Stimulated activated CD8-positive, alpha-beta memory T cell treated with anti-CD3 and anti-CD28 coated beads, Interleukin-12 subunit alpha, Interleukin-12 subunit beta, amount 100 ng/mL, for 24 hours (primary cell): ENCODE measurements around the gene GPER1.

Source experiments
- DNase-seq: peaks from one replicate; pipeline ENCODE4 v3.0.0-alpha.2; 2020; ENCODE audit errors: extremely low read depth

The GPER1 gene

DNA sequence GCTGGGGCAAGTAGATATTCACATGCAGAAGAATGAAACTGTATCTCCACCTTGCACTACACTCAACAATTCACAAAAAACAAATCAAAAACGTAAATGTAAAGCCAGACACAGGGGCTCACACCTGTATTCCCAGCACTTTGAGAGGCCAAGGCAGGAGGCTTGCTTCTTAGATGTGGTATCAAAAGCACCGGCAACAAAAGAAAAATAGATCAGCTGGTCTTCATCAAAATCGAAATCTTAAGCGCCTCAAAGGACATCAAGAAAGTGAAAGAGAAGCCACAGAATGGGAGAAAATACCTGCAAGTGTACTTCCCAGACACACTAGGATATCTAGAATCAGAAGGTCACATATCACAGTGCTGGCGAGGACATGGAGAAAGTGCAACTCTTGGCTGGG, 31.3 kb downstream of the GPER1 start:
- no peak for DNase-seq

DNA sequence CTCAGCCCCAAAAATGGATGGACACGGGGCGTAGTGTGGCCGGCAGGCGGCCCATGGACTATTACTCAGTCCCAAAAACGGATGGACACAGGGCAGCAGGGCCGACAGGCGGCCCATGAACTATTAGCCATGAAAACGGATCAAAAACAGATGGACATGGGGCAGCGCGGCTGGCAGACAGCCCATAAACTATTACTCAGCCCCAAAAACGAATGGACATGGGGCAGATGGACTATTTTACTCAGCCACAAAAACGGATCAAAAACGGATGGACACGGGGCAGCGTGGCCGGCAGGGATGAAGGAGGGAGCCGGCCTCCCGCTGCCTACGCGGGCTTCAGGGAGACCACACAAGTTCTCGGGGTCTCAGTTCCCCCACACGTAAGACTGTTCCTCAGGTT, 32.9 kb downstream of the GPER1 start:
- no peak for DNase-seq

DNA sequence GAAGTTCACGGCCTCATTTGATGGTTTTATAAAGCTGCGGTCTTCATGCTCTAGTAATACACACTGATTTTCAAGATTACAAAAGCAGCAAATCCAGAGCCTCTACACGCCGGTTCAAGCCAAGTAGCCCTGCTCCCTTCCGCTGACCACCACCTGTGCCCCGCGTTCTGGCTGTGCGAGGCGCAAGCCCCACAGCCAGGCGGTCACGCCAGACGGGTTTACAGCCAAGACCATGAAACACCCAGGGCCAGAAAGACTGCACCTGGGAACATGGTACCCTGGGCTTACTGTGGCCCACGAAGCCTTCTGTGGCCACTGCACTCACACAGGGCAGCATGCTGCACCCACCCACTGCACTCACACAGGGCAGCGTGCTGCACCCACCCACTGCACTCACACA, 33.6 kb downstream of the GPER1 start:
- DNase-seq, result no peak

DNA sequence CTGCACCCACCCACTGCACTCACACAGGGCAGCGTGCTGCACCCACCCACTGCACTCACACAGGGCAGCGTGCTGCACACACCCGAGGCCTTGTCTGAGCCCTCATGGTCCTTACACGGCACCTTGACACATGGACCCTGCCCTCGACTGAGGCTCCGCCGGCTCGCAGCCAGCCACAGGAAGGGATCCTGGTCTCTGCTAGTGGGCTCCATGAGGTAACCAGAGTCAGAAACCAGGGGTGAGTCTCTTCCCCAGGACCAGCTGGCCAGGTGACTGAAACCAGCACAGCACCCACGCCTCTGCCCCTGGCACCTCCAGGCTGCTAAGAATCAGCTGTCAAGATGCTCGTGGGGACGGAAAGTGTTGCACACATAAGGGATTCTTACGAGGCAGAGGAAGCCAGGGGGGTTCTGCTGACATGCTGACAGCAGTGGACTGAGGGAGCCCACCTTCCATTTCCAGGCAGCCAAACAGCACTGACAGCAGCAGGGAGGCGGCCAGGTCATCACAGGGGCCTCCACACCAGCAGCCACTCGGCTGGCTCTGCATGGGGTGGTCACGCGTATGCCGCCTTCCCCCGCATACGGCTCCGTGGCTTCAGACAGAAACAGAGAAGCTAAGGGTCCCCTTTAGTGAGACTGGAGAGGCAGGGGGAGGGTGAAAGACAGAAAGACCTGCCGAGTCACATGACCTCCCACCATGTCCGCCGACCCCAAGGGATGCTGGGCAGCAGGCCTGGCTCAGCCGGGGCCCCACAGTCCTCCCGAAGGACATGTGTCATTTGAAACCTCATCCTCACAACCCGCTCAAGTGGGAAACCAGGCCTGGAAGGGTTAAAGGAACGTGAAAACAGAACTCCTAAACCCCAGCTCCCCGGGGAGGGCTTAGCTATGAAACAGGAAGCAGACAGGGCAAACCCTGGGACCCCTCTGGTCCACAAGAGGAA, 34.2 kb downstream of the GPER1 start:
- no peak for DNase-seq

DNA sequence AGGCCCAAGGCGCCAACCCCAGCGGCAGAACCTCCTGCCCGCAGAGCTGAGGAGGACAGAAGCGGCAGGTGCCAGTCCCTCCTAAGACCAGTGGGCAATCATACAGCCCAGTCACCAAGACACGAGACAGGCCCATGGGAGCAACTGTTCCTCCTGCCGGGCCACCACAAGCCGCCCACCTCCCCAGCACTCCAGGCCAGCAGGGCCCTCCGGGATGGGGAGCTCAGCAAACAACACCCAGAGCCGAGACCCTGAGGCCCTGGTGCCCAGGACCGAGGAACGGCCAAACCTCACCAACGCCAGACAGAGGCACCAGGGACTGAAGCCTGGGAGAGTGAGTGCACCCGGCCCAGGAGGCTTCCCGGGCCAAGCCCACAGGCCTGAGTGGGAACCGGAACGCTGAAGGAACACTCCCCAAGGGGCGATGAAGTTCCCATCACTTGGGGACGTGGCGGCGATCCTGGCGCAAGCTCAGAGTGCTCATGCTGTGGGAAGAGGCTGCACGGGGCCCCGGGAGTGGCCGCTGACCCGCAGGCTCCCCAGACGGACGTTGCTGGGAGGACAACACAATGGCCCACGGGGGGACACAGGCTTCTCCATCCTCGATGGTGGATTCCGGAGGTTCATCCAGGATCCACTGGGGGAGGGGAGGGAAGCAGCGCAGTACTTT, 35.1 kb downstream of the GPER1 start:
- no peak for DNase-seq

DNA sequence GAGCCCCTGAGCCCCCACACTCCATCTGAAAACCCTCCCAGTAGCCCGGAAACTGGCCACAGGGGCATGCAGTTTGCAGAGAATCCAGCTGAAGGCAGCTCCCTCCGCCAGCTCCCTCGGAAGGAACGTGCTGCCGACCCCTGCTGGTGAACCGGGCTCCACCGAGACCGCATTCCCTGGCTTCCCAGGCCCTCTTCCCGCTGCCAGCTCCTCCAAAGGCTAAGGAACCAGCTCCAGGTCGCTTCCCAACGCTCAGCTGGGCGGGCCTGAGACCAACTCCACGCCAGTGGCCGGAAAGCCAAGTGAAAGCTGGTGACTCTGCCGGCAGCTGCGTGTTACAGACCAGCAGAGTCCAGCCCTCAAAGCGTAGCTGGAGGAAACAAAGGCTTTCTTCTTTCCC, 35.8 kb downstream of the GPER1 start:
- DNase-seq, result no peak

DNA sequence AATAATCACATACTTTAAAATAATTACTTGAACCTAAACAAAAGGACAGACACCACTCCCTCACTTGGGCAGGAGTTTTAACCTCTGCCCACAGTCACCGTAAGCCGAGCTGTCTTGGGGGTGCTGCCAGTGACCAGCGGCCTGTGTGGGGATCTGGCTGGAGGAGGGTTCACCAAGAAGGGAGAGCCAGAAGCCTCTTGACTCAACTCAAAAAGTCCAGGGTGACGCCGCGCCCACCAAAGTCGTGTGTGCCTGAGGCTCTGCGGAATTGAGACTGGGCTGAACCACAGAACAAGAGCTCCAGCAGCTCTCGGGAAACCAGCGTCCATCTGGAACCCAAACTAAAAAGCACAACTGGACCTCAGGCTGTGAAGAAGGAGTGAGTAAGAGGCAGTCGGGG, 36.3 kb downstream of the GPER1 start:
- DNase-seq, result no peak

DNA sequence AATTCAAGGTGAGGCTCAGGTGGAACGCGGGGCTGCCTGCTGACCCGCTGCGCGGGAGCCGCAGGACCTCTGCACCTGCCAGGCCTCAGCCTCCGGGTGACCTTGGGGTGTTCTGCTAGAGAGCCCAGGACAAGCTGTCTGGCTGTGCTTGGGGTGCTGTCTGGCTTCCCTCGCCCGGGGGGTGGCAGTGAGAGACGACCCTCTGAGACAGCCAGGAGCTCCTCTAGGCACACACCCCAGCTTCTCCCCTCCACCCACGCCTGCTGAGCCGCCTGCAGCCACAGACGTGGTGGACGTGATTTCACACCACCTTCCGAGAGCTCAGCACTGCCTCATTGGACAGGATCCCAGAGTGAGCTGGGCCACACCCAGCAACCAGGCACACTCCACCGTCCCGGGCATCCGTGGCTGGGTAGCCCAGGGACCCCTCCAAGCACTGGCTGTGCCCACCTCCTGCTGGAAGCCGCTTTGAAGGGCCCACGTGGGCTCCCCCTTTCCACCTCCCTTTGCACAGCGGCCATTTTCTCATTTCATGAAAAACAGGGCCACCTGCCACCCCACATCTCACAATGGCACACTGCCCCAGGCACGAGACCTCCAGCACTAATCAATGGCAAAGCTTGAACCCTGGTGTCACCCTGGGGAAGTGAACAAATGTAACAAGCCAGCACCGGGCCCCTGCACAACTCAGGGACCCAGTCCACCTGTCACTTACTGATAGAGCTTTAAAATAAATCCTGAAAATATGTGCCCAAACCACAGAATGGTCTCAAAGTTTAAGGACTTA, 37.1 kb downstream of the GPER1 start:
- no peak for DNase-seq

DNA sequence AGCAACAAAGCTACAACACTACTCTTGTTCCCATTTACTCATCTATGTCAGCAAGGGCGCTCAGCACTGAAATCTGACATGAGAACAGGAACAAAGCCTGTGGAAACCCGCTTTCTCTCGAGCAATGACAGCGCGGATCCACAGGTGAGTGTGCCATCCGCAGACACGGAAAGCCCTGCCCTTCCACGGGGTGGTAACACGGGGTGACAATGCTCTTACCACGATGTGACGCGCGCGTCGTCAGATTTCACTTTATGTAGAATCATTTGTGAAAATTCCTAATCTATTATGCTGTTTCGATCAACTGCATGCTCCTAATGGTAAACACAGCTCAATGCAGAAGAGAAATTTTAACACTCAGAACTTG, 37.7 kb downstream of the GPER1 start:
- no peak for DNase-seq

DNA sequence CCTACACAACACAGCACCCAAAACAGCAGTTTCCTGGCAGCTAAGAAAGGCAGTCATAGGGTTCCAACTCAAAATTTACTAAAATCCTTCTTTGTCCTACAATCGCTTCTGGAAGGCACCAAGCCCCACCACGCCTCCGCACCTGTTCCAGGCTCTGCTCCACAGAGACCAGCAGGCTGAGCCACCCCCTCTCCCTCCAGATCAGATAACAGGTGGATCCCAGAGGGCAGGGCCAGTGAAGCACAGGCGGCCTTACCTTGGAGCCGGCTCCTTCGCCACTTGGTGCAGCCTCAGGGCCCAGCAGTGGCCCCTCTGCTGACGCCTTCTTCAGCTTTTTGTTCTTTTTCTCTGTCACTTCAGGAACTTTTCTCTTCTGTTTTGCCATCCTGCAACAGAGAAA, 39.1 kb downstream of the GPER1 start:
- DNase-seq, result no peak

DNA sequence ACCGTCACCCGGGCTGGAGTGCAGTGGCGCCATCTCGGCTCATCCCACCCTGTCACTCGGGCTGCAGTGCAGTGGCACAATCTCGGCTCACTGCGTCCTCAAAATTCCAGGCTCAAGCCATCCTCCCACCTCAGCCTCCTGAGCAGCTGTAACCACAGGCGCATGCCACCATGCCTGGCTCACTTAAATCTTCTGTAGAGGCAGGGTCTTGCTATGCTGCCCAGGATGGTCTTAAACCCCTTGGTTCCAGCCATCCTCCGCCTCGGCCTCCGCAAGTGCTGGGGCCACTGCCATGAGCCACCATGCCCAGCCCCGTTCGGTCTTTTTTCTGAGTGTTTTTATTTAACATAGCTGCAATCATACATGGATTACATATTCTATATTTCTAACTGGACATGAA, 41.5 kb downstream of the GPER1 start:
- no peak for DNase-seq

DNA sequence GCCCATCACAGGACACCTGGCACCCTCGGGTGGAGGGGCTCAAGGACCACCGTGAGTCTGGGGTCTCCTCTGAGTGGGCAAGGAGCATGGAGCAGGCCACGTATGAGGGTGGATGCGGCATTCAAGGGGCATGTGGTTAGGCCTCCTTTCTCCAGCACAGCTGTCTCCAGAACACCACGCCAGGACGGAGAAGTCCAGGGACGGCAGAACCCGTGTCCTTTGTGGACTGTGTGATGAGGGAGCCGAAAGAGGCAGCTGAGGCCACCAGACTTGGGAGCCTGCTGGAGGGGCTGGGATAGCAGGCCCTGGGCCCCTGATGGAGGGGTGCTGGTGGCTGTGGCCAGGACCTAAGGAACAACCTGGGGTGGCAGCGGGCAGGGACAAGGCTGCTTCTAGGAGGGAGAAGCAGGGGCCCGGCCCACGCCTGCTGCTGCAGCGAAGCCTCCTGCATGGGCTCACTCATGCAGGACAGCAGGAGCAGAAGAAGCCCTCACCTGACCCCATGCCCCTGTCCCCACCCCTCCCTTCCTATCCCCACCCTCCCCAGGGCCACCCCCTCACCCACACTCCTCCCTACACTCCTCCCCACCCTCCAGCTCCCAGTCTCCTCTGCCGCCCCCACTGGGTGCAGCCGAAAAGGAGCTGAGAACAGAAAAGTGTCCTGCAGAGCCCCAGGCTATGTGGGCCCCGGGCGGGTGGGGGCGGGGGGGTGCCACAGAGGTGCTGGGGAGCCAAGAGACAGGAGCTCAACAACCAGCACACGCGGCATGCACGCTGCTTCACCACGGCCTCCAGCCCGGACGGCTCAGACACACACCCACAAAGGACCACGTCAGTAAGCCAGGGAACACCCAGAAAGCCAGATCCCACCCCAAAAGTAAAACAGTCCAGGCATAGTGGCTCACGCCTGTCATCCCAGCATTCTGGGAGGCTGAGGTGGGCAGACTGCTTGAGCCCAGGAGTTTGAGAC, 42.4 kb downstream of the GPER1 start:
- no peak for DNase-seq

DNA sequence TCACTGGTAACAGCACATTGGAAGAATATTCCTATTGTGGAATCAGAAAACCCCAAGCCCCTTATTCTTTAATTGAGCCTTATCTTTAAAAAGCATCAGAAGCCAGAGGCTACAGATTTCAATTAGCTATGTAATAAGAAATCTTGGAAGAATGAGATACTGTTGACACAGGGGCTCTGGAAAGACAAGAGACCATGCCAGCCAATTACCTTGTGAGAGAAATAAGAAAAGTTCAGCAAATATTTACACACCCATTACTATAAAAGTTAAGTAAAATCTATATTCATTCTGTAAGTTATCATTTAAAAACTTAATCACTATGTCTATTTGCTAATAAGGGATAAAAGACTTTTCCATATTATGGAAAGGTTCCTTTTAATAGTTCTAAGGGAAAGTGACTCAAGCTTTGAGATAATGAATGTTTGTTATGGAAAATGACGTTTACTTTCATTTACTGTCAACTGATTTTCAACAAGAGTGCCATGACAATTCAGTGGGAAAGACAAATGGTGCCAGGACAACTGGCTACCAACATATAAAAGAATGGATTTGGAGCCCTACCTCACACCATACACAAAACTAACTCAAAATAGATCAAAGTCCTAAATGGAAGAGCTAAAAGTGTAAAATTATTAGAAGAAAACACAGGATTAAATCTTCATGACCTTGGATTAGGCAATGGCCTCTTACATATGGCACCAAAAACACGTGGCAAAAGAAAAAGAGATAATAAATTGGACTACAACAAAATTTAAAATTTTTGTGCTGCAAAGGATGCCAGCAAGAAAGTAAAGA, 43.8 kb downstream of the GPER1 start:
- DNase-seq, result no peak

DNA sequence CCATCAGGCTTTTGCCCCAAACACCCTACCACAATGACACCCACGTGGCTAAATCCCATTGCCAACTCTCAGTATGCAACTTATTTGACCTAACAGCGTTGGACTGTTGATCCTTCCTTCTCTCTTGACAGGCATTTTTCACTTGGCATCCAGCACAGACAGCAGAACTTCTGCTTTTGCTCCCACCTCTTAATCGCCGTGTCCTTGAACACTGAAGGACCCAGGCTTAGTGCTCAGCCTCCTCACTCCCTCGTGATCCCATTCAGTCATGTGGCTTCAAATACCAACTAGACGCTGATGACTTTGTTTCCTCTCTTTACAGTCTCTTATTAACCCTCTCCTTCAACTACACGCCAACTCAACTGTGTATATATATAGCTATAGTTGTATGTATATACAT, 47.0 kb downstream of the GPER1 start:
- DNase-seq, result no peak

DNA sequence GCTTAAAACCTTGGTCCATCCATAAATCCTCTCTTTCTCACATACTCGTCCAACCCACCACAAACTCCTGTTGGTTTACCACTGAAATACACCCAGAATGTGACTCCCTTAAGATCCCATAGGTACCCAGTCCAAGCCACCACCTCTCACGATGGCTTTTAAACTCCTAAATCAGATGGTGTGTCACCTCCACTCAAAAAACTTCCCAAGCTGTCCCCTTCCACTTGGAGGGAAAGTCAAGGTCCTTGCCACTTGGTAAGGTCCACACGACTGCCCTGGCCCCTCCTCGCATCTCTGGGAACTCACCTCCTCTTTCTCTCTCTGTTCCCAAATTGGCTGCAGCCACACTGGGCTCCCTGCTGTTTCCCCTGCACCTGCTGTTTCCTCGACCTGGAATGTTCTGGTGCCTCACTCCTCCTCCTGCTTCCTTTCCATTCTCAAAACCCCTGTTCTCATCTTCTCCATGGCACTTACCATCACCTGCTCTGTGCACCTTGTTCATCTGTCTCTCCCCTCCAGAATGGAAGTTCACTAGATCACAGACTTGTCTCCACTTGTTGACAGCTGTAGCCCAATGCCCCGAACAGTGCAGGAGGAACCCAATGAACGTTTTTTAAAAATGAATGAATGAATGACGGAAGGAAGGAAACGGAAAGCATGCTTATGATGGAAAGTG, 49.1 kb downstream of the GPER1 start:
- no peak for DNase-seq

DNA sequence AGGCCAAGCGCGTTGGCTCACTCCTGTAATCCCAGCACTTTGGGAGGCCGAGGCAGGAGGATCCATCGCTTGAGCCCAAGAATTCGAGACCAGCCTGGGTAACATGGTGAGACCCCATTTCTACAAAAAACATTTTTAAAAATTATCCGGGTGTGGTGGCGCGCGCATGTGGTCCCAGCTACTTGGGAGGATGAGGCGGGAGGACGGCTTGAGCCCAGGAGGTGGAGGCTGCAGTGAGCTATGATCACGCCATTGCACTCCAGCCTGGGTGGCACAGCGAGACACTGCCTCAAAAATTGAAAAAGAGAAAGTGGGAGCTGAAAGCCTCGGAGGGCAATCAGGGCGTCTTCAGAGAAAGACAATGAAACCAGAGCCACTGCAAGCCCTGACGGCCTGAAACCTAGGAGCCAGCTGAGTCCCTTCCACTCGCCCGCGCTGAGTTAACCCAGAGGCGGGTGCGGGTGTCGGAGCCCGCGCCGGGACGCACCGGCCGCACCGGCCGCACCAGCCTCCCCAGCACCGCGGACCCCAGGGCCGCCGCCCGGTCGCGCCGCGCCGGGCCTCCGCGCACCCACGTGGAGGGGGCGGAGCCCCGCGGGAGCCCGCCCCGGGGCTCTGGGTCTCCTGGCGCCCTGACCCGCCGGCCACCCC, 49.7 kb downstream of the GPER1 start:
- no peak for DNase-seq

DNA sequence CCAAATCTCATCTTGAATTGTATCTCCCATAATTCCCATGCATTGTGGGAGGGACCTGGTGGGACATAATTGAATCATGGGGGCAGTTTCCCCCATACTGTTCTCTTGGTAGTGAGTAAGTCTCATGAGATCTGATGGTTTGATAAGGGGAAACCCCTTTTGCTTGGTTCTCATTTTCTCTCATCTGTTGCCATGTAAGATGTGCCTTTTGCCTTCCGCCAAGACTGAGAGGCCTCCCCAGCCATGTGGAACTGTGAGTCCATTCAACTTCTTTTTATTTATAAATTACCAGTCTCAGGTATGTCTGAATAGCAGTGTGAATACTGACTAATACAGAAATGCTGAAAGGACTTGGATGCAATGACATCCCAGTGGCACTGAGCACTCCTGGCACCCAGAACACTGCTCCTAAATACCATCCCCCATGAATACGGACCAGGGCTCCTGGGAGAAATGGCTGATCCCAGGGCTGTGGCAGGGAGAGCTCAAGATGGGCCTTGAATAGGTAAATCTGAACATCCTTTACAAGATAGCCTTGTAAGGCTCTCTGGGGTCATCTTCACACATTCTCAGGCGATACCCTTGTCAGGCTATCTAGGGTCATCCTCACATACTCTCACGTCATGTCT, 52.7 kb downstream of the GPER1 start:
- no peak for DNase-seq

DNA sequence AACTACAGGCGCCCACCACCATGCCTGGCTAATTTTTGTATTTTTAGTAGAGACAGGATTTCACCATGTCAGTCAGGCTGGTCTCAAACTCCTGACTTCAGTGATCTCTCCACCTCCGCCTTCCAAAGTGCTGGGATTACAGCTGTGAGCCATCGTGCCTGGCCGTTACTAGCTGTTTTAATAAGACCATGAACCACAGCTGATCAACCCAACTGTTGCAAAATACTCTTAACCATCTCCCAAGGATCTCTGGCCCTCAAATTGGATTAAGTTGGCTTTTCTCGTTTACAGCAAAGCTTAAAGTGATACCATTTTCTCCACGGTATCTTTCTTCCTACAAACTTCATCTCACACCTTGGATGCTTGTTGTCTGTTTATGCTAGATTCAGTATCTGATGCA, 53.7 kb downstream of the GPER1 start:
- DNase-seq, result no peak

DNA sequence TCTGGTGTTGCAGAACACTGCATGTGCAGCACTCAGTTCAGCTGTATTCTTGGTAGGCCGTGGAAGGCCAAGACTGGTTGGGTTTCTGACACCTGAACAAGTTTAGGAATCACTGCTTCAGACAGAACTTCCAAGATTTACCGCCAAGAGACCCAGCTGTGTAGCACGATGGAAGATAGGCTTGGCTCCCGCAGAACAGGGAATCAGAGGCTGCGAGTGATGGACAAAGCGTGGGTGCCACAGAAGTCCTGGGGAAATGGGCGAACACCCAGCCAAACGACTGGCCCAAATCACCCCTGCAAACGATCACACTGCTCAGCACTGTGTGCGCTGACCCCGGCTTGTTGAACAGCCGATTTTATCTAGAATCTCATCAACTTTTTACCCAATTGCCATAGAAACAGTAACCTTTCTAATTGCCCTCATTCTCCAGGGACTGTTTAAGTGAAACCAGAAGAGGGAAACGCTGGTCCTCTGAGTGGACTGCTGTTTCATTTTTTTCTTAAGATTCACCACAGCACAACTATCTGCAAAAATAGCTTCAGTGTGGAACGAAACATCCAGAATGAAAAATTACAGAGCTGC, 54.2 kb downstream of the GPER1 start:
- no peak for DNase-seq
